MCF 10A (cell line): ENCODE data around the gene TAGAP. TPM values are rescaled to one million over a fixed set of nuclear protein-coding genes. Genes with fewer than 3 reads are reported as not detected.

Experiments
- BruUV-seq: library from RNA; stranded (reverse); fragments of 400-500 nt; replicated peaks from 2 replicates; lab custom pipeline; 2021; lab: Mats Ljungman, UMichigan
- CTCF ChIA-PET: fragments of 300-600 bp; sonication (Branson Sonifier 250); formaldehyde crosslinking; extraction: SDS; loops from one replicate; lab custom pipeline; 2021; ENCODE audit warnings: antibody characterized with exemption, inconsistent platforms; lab: Yijun Ruan, JAX
- POLR2A ChIA-PET: fragments of 300-600, 350-650 bp; sonication (Branson Sonifier 250); formaldehyde crosslinking; extraction: SDS; loops from one replicate; lab custom pipeline; 2020; ENCODE audit warnings: antibody characterized with exemption, inconsistent platforms; lab: Yijun Ruan, JAX
- DNase-seq: peaks from one replicate; pipeline ENCODE4 v3.0.0-alpha.2; 2018; ENCODE audit not compliant: unreplicated experiment
- H3K27ac Mint-ChIP-seq: one replicate; pipeline ENCODE4 v1.8.0; 2022; ENCODE audit warnings: mild to moderate bottlenecking, low read depth, mixed read lengths; ENCODE audit not compliant: unreplicated experiment
- H3K27me3 Mint-ChIP-seq: one replicate; pipeline ENCODE4 v1.8.0; 2022; ENCODE audit warnings: mixed read lengths; ENCODE audit not compliant: insufficient read depth, unreplicated experiment
- H3K36me3 Mint-ChIP-seq: one replicate; pipeline ENCODE4 v1.8.0; 2022; ENCODE audit warnings: mild to moderate bottlenecking, moderate library complexity, mixed read lengths; ENCODE audit not compliant: insufficient read depth, unreplicated experiment
- H3K4me1 Mint-ChIP-seq: one replicate; pipeline ENCODE4 v1.8.0; 2022; ENCODE audit warnings: mixed read lengths; ENCODE audit not compliant: insufficient read depth, unreplicated experiment
- H3K4me3 Mint-ChIP-seq: one replicate; pipeline ENCODE4 v1.8.0; 2022; ENCODE audit warnings: mild to moderate bottlenecking, moderate library complexity, mixed read lengths; ENCODE audit not compliant: unreplicated experiment
- H3K9me3 Mint-ChIP-seq: one replicate; pipeline ENCODE4 v1.8.0; 2022; ENCODE audit warnings: mixed read lengths; ENCODE audit not compliant: unreplicated experiment
- CTCF ChIP-seq: fragments of 200-600 bp; IDR thresholded peaks from one replicate; pipeline ENCODE4 v1.8.0; 2022; ENCODE audit warnings: antibody characterized with exemption, mild to moderate bottlenecking; ENCODE audit not compliant: unreplicated experiment
- intact Hi-C: fragments of 100-400 bp; cut with micrococcal nuclease; formaldehyde crosslinking; loops from 2 replicates; pipeline ENCODE4 v1.14.1; 2022
- total RNA-seq: library from RNA; stranded (reverse); gene quantifications from 2 replicates; pipeline ENCODE4 v1.2.3, GENCODE V29; 2022

TAGAP gene
- total RNA-seq, 1 experiment from 2014 or later: not detected

- H3K36me3 Mint-ChIP-seq: peaks cover 4% of the 10 kb centered on the region
- no peak overlapping the region for H3K27ac Mint-ChIP-seq
- DNase-seq: no peak
- peaks cover 52% of the 10 kb centered on the region for H3K27me3 Mint-ChIP-seq
- intact Hi-C loops: no loop called here
- ChIA-PET POLR2A (interaction anchor here (1.2 kb wide), 1 partner anchor 9 kb away, joined by 4 read pairs; no protein-coding TSS in a partner anchor), CTCF (interaction anchor here (1.3 kb wide), 1 partner anchor 42 kb away, joined by 4 read pairs; no protein-coding TSS in a partner anchor)
- no TSS peak for BruUV-seq
- H3K4me1 Mint-ChIP-seq: peaks cover 13% of the 10 kb centered on the region
- TF ChIP-seq CTCF: no peak
- H3K9me3 Mint-ChIP-seq: no peaks in the 10 kb centered on the region
- H3K4me3 Mint-ChIP-seq: no peak overlapping the region
Measured at GRCh38 chr6:159062564-159062945, 17.8 kb upstream of the TAGAP start.

- no peak for TF ChIP-seq CTCF
- no peak overlapping the region for H3K4me3 Mint-ChIP-seq
- BruUV-seq: no TSS peak
- POLR2A ChIA-PET: interaction anchor here (1.2 kb wide), 1 partner anchor 9 kb away, joined by 4 read pairs; no protein-coding TSS in a partner anchor
- H3K36me3 Mint-ChIP-seq: no peaks in the 10 kb centered on the region
- intact Hi-C loops: no loop called here
- no peak for DNase-seq
- H3K4me1 Mint-ChIP-seq: peaks cover 8% of the 10 kb centered on the region
- H3K27ac Mint-ChIP-seq: no peak overlapping the region
- CTCF ChIA-PET: no interaction called here
- H3K27me3 Mint-ChIP-seq: peaks cover 58% of the 10 kb centered on the region
- no peaks in the 10 kb centered on the region for H3K9me3 Mint-ChIP-seq
Measured at GRCh38 chr6:159061805-159062563, 17.2 kb upstream of the TAGAP start.

DNA sequence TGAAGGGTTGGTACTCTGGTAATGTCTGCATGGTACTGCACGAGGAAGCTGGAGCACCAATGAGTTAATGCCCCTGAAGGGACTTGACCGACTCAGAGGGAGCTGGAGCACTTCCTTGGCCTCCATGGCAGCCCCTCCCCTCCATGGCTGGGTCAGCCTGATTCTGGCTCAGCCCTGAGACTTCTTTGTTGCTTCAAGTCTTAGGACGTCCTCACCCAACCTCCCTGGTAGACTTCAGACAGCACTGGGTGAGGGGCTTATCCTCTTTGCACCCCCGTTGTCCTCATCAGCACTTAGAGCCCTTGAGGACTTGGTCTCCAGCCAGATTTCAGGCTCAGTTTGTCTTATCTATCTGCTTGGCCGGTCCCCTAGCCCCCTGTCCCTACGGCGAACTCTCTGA, 16.4 kb upstream of the TAGAP start:
- DNase-seq: no peak
- no peaks in the 10 kb centered on the region for H3K4me1 Mint-ChIP-seq
- no peak for TF ChIP-seq CTCF
- no peak overlapping the region for H3K4me3 Mint-ChIP-seq
- POLR2A ChIA-PET: no interaction called here
- intact Hi-C loops: no loop called here
- H3K27me3 Mint-ChIP-seq: peaks cover 66% of the 10 kb centered on the region
- no peaks in the 10 kb centered on the region for H3K36me3 Mint-ChIP-seq
- no peak overlapping the region for H3K27ac Mint-ChIP-seq
- CTCF ChIA-PET: interaction anchor here (0.7 kb wide), 1 partner anchor 193 kb away, joined by 3 read pairs; no protein-coding TSS in a partner anchor
- H3K9me3 Mint-ChIP-seq: no peaks in the 10 kb centered on the region
- no TSS peak for BruUV-seq

GRCh38 chr6:159059885-159060506, 15.2 kb upstream of the TAGAP start:
- Mint-ChIP-seq H3K36me3 (no peaks in the 10 kb centered on the region), H3K27me3 (peaks cover 69% of the 10 kb centered on the region), H3K27ac (no peak overlapping the region), H3K4me3 (no peak overlapping the region), H3K4me1 (no peaks in the 10 kb centered on the region), H3K9me3 (no peaks in the 10 kb centered on the region)
- no peak for DNase-seq
- intact Hi-C loops: no loop called here
- ChIA-PET CTCF (interaction anchor here (0.9 to 1.1 kb wide), 2 partner anchors 44 to 1009 kb away, joined by 3 to 6 read pairs; no protein-coding TSS in a partner anchor), POLR2A (no interaction called here)
- TF ChIP-seq CTCF: no peak
- no TSS peak for BruUV-seq
